HL-60/S4 (cell line): ENCODE data around the gene FARP1.

Experiments
- in situ Hi-C: fragments of 300-500 bp; cut with MboI; formaldehyde crosslinking; loops from 2 replicates; pipeline ENCODE4 v1.14.3; 2022; ENCODE audit warnings: low sequenced_read_pairs

FARP1 gene

GRCh38 chr13:98300956-98301641 is 158.2 kb downstream of the FARP1 start:
- in situ Hi-C loops, result no loop called here

GRCh38 chr13:98301721-98302120 is 158.8 kb downstream of the FARP1 start:
- in situ Hi-C loops, result no loop called here

GRCh38 chr13:98303858-98304257 is 161.0 kb downstream of the FARP1 start:
- in situ Hi-C loops, result no loop called here

- in situ Hi-C loops, result no loop called here
Observed at GRCh38 chr13:98305670-98306069, 162.8 kb downstream of the FARP1 start.

GRCh38 chr13:98307463-98308085 is 164.7 kb downstream of the FARP1 start:
- in situ Hi-C loops, result no loop called here

- in situ Hi-C loops, result no loop called here
Observed at GRCh38 chr13:98308086-98308911, 165.4 kb downstream of the FARP1 start.

- in situ Hi-C loops, result no loop called here
Observed at GRCh38 chr13:98309569-98310335, 166.9 kb downstream of the FARP1 start.

GRCh38 chr13:98310485-98311199 is 167.7 kb downstream of the FARP1 start:
- in situ Hi-C loops, result no loop called here

- in situ Hi-C loops, result no loop called here
Observed at GRCh38 chr13:98311200-98311548, 168.3 kb downstream of the FARP1 start.

GRCh38 chr13:98312606-98313005 is 169.7 kb downstream of the FARP1 start:
- in situ Hi-C loops, result no loop called here

- in situ Hi-C loops, result no loop called here
Observed at GRCh38 chr13:98313023-98313921, 170.4 kb downstream of the FARP1 start.

- in situ Hi-C loops, result no loop called here
Observed at GRCh38 chr13:98313922-98314292, 171.0 kb downstream of the FARP1 start.

- in situ Hi-C loops, result no loop called here
Observed at GRCh38 chr13:98315466-98315865, 172.6 kb downstream of the FARP1 start.

- in situ Hi-C loops, result no loop called here
Observed at GRCh38 chr13:98315902-98316301, 173.0 kb downstream of the FARP1 start.

- in situ Hi-C loops, result no loop called here
Observed at GRCh38 chr13:98317573-98318171, 174.8 kb downstream of the FARP1 start.

GRCh38 chr13:98318263-98318878 is 175.5 kb downstream of the FARP1 start:
- in situ Hi-C loops, result no loop called here

- in situ Hi-C loops, result no loop called here
Observed at GRCh38 chr13:98320561-98321105, 177.7 kb downstream of the FARP1 start.

- in situ Hi-C loops, result no loop called here
Observed at GRCh38 chr13:98321395-98321794, 178.5 kb downstream of the FARP1 start.
